SH-SY5Y (cell line): Measurements from ENCODE around the gene ENO4.

ENCODE experiments used
- GATA2 ChIP-seq: IDR thresholded peaks from 2 replicates; pipeline ENCODE4 v1.6.1; 2011; ENCODE audit warnings: mild to moderate bottlenecking, low read depth, low read length
- GATA3 ChIP-seq: IDR thresholded peaks from 2 replicates; pipeline ENCODE4 v1.6.1; 2011; ENCODE audit warnings: low read depth, mild to moderate bottlenecking, low read length, moderate library complexity

DNA sequence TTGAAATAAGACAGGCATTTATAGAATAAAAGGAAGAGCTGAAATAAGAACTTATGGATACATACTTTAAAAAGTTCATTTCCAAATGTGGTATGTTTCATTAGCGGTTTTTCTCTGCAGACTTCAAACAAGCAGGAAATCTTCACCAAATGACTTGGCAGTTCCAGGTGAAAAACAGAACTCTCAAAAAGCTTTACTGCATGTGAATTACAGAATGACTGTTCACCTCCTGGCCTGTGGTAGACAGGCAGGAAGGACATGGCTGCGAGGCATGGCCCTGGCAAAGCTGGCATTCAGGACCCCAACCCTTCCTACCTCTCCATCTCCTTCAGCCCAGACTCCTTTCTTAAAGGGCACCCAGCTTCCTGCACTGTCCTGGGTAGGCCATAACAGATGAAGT lies 21.2 kb upstream of the ENO4 start:
- TF ChIP-seq GATA3 (no peak), GATA2 (no peak)
